ENCODE results near the gene GRM2.

GRM2 gene

DNA sequence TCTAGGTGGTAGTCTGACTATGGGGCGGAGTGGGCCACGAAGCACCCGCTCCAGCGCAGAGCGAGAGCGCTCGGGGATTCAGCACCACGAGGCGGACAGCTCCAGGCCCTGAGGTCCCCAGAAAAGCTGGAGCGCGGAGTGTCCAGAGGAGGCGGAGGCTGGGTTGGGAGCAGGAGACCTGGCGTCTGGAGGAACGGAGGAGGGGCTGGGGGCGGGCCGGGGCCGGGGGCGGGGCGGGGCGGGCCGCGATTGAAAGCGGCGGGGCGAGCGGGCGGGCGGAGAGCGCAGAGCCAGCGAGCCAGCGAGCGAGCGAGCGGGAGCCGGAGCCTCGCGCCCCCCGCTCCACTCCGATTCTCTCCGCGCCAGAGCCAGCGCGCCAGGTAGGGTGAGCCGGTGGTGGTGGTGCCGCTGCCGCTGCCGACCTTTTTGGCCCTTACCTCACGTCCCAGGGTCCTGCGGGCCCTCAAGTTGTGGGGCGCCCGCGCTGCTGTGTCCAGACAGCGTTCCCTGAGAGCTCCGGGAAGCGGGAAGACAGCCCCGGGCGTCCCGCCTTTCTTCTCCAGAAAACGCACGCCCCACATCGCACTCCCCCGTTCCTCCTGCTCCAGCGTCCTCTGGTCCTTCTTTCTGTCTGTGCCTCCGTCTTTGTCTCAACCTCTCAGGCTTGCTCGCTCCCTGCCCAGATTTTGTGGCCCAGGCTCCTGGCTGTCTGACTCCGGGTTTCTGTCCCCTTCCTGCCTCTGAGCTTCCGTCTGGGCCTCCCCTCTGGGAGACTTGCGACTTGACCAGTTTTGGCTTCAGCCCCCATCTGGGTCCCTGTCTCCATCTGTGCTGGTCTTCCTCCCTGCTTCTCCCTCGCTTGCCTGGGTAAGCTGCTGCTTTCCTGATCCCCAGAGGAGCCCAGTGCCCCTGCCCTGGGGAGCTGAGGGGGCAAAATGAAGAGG lies at the start of gene GRM2:
Gene GRM2 (plus strand): TSS at position 281 of the 944 bp plus-strand sequence. CDS start 1,916 bp downstream, outside the sequence.
- no peak within 1 kb of the TSS for H3K27ac ChIP-seq
- no peak for DNase-seq (ENCODE audit: low read depth, low spot score)

DNA sequence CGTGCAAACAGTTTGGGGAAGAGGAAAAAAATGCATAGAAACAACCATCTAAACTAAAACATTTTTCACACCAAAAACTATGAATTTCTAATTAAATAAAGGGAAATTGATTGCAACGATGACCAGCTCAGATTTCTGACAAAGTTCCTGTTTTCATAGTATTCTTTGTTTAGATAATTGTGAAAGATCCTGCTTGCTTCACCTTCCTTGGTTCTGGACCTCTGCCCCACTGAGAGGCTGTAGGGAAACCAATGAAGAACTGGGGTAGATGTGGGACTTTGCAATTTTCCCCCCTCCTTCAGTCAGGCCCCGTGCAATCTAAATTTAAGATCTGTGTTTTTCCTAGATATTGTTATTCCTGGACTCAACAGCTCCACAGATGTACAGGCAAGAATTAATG lies 49.6 kb upstream of the GRM2 start:
- no peak for DNase-seq (ENCODE audit: low read depth, low spot score)
- H3K27ac ChIP-seq: no peak overlapping the region

DNA sequence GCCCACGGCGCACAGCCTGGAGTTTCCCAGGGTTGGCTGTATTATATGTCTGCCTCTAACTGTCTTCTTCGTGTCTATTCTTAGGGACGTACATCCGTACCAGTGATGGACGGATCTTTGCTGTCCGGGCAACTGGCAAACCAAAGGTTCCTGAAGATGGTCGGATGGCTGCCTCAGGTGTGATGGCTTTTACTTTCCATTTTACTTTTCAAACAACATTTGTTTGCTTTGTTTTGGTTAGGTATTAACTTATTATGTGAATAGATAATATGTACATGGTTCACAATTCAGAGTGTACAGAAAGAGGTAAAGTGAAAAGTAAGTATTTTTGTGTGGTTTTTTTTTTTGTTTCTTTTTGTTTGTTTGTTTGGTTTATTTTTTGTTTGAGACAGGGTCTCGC lies 46.9 kb upstream of the GRM2 start:
- no peak overlapping the region for H3K27ac ChIP-seq
- DNase-seq (ENCODE audit: low read depth, low spot score): no peak

DNA sequence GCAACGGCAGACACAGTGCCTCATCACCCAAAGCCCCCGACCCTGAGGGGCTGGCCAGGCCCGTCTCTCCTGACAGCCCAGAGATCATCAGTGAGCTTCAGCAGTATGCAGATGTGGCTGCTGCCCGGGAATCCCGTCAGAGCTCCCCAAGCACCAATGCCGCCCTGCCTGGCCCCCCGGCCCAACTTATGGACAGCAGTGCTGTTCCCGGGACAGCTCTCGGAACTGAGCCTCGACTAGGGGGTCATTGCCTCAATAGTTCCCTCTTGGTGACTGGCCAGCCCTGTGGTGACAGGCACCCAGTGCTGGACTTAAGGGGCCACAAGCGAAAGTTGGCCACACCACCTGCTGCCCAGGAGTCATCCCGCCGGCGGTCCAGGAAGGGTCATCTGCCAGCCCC lies 44.4 kb upstream of the GRM2 start:
- DNase-seq (ENCODE audit: low read depth, low spot score): no peak
- H3K27ac ChIP-seq: no peak overlapping the region

DNA sequence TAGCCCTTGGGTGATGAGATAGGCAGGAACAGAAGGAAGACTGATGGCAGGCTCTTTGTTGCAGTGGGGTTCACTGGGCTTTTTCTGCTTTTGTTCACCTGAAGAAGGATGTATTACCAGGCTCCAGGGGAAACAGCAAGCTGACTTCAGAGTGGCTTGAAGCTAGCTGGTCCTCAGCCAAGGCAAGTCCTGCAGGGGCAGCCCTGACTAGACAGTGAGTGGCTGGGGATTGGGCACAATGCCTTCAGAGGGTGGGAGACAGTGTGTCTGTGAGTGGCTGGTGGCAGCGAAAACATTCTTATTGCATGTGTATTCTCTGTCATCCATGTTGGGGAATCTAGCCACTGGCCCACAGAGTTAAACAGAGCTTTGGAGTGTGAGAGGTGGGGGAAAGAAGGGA lies 38.1 kb upstream of the GRM2 start:
- no peak for DNase-seq (ENCODE audit: low read depth, low spot score)
- H3K27ac ChIP-seq: peak overlapping the region; percentile 21

DNA sequence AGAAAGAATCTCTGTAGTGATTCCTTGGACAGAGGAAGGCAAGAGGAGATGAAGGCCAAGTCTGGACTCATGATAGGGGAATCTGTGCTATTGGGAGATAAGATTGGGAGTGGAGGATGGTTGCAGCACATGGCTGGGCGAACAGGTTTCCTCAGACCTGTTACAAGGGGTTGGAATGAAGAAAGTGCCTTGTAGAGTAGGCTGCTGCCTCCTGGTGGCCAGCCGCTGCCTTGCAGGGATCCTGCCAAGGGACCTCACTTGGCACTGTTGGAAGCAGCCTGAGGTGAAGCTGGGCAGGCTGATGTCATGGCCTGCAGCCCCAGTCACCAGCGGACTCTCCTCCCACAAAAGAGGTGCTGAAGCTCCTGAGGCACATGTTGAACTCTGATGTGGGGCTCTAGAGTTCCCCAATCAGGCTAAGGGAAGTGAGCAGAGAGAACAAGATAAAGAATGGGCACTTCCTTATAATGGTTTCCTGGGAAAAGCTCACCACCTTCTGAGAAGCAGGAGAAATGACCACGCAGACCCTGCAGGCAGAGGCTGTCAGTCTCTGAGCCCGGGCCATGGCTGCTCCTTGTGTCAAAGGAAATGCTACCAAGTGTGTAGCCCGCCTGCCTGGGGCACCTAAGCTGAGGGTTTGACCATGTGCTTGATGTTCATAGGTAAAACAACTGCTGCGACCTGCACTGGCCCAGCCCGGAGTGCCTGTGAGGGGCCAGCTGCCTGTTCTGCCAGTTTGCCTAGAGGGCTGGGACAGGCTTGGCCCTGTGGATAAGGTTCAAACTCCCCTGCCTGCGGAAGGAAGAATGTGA lies 37.4 kb upstream of the GRM2 start:
- peak; percentile 65 for DNase-seq (ENCODE audit: low read depth, low spot score)
- peak overlapping the region; percentile 78 for H3K27ac ChIP-seq

DNA sequence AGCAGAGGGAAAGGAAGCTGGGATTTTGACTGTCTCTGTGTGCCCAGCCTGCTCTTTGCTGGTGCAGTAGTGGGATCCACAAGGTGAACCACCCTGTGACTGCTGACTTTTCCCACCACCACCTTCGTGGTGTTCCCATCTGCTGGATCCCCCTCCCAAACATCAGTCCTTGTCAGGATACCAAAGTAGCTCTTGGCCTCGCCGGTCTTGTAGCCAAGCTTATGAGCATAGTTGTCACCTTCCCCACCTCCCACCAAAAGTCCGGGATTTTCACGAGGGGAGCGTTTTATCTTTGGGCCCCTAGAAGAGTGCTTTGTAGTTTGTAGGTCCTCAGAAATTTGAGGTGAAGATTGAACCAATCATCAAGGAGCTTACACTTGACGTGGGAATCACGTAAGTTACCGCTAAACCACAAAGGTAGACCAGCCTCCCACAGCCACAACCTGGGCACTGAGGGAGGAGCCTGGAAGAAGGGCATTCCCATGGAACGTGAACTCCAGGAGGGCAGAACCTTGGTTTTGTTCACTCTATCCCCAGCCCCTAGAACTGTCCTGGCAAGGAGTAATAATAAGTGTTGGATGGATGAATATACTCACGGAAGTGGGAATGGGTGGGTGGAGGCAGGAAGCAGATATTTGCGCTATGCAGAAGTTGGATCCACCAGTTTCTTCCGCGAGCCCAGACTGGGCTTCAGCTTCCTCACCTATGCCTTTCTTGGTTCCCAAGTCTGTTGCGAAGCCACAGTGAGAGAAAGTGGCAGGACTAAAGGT lies 36.6 kb upstream of the GRM2 start:
- peak overlapping the region; percentile 78 for H3K27ac ChIP-seq
- no peak for DNase-seq (ENCODE audit: low read depth, low spot score)

DNA sequence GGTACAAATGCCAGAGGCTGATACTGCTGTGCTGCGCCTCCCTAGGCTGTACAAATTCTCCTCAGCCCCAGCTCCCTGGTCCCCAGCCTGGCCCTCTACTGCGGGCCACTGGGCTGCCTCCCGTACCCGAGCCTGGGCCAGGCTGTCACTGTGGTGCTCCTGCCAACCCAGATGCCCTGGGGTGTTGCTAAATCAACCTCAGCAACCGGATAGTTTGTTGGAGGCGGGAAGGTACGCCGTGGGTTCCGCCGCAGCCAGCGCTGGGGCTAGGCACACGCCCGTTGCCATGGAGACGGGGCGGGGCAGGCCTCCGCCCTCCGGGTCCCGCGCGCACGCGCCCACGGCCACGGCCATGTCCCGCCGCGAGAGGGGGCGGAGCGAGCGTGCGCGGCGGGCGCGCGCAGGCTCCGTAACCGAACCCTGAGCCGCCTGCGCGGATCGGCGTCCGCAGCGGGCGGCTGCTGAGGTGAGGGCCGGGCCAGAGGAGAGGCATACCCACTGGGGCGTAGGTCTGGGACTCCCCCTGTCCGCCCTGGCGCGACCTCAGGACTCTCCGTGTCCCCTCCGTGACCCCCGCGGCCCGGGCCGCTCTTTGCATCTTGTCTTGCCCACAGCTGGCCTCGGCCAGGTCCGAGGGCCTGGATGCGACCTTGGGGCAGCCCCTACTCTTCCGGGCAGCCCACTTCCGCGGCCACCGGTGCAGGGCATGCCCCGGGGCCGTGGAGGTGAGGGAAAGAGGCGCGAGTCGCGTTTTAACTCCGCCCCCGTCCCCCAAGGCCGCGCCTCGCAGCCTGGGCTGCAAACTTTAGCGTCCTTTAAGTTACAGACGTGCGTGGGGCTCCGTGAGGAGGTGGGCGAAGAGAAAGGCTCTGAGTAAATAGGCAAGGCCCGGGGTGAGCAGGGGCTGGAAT lies 35.8 kb upstream of the GRM2 start, which contains the start of gene TEX264:
Gene TEX264 (plus strand): TSS at position 430 of the 911 bp plus-strand sequence. CDS start 3,053 bp downstream, outside the sequence.
- H3K27ac ChIP-seq: peak within 1 kb of the TSS; percentile 78
- peak; percentile 24 for DNase-seq (ENCODE audit: low read depth, low spot score)

DNA sequence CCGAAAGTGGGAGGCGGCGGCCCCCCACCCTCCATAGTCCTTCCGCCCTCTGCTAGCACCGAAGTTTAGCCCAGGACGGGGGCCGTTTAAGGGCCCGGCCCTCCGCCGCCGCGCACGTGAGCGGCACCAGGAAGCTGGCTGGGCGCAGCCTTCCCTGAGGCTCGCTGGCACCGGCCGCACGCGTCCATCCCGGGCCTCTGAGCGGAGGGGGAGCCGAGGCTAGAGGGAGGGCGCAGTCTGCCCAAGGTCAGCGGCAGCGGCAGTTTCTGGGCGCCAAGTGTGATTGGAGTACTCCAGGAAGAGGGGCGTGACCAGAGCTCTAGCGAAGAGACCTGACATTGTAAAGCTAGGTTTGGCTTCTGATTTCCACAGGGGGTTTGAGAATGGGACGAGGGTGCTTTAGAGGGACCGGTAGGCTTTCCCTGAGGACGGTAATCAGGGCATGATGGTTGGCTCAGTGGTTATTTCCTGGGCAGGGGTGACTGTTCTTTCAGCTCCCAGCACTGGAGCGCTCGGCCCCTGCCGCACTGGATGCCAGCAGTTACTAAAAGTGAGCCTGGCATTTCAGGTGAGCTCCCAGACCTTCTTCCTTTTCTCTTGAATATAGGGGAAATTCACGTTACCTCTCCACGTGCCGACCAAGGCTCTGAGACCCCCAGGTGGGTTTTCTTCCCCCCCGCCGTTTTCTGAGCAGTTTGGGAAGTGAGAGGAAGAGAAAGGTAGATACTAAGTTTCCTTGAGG lies 35.0 kb upstream of the GRM2 start:
- peak overlapping the region; percentile 78 for H3K27ac ChIP-seq
- no peak for DNase-seq (ENCODE audit: low read depth, low spot score)

DNA sequence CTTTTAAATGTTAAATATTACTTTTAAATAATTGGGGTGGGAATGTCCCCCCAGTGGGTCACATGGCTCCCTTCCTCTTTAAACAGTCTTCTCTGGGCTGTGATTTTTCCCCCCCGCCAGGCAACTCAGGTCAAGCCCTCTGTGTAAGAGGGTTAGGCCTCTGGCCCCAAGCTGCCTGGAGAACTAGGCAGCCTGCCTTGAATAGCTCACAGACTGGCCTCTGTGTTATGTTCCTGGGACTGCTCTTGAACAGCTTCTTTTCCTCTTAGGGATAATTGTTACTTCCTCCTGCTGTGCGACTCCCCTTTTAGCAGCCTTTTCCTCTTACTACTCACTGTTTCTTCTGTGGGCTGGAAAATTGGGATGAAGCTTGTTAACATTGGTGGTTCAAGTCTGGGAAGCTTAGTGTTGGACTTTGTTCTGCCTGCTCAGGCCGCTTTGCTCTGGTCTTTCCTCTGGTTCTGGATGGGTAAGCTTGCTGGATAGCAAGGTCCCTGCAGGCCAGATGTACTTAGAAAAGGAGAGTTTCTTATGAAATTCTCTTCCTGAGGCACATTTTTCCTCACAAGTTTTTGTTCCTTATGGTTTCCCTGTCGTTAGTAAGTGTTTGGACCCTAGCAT lies 33.6 kb upstream of the GRM2 start:
- no peak for DNase-seq (ENCODE audit: low read depth, low spot score)
- peak overlapping the region; percentile 78 for H3K27ac ChIP-seq

DNA sequence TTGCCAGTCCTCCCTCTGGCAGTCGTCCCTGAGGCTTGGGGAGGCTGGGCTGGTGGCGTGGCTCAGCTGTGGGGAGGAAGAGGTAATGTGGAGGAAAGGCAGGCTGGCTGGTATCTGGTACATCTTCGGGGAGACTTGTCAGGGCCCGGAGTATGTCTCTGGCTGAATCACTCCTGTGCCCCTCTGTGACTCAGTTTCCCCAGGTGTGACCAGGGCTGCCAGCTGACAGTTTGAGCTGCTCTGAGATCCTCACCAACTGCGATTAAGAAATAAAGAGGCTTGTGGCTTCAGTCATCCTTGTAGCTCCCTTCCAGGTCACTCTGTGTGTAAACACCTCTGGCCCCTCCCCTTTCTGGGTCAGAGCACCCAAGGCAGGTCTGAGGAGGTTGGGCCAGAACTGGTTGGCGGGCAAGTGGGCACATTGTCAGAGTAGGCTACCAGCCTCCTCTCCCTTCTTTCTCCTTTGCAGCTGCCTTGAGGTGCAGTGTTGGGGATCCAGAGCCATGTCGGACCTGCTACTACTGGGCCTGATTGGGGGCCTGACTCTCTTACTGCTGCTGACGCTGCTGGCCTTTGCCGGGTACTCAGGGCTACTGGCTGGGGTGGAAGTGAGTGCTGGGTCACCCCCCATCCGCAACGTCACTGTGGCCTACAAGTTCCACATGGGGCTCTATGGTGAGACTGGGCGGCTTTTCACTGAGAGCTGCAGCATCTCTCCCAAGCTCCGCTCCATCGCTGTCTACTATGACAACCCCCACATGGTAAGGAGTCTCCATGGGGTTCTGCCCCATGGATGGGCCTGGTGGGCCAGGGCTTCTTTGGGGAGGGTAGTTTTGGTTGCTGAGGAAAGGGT lies 32.8 kb upstream of the GRM2 start:
- H3K27ac ChIP-seq: peak overlapping the region; percentile 78
- DNase-seq (ENCODE audit: low read depth, low spot score): no peak

DNA sequence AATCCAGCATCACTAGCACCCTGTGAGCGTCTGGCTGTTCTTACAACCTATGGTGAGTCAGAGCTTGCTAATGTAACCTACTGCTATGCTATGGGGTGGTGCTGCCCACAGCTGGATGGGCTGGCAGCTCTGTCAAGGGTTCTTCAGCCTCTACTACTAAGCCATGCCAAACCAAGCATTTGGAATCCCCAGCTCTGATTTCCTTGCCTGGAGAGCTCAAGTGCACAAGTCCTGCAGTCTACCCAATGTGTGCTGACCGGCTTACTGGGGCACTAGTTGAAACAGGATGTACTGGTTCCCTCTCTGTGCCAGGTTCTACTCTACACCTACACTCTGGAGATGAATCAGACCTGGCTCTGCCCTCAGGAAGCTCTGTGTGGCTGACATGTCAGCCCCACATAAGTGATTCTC lies 31.7 kb upstream of the GRM2 start:
- H3K27ac ChIP-seq: peak overlapping the region; percentile 78

DNA sequence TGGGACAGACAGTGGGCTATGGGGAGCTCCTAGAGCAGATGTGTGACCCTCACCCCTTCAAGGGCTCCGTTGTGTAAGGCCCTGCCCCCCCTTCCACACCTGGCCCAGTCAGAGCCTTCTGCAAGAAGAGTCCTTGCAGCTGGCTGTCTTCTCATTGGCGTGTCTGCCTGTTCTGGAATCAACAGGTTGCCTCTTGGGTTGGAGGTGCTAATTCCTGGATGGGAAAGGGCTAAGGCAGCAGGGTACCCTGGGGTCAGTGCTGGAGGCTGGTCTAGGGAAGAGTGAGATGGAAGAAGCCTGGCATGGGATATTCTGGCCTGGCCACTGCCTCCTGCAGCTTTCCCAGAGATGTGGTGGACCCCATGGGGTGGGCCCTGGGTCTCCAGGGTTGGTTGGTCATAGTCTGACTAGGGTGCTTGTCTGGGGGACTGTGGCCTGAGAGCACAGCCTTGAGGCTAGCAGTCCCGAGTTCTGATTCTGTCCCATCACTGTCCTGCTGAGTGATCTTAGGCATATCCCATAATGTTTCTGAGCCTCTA lies 30.7 kb upstream of the GRM2 start:
- H3K27ac ChIP-seq: peak overlapping the region; percentile 78
- DNase-seq (ENCODE audit: low read depth, low spot score): no peak

More for the DNA sequence above, 31.7 kb upstream of the GRM2 start:
- DNase-seq (ENCODE audit: low read depth, low spot score): peak; percentile 75

DNA sequence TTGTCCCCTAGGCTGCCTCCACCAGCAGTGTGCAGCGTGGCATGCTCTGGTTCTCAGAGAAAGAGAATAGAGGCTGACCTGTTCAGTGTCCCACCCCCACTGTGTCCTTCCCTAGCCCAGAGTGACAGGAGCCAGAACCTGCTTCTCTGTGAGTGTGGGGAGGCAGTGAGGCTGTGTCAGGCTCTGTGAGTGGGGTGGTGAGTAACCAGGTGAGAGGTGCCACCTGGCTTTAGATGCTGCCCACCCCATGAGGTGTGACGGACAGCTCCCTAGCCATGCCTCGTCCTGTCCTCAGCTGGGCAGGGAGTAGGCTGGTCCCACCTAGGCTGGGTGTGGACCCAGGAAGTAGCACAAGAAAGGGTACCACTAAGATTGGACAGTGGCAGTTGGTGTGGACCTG lies 29.5 kb upstream of the GRM2 start:
- no peak for DNase-seq (ENCODE audit: low read depth, low spot score)

DNA sequence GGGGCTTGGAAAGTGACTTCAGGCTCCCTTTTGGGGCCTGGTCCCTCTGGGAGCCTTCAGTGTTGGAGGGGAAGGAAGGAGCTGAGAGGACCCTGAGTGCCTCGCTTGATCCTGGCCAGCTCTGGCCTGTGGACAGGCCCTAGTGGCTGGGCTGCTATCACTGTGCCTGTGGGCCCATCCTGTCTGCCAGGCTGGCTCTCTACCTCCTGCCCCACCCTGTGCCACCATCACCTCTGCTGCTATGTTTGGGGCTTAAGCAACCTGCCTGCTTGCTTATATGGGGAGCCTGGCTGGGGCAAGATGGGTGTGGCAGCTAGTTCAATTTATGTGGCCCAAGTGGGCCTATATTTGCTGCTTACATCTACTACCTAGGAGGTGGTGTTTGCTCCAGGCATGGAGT lies 28.7 kb upstream of the GRM2 start:
- no peak for DNase-seq (ENCODE audit: low read depth, low spot score)
- H3K27ac ChIP-seq: peak overlapping the region; percentile 86

More for the DNA sequence above, 29.5 kb upstream of the GRM2 start:
- H3K27ac ChIP-seq: no peak overlapping the region

DNA sequence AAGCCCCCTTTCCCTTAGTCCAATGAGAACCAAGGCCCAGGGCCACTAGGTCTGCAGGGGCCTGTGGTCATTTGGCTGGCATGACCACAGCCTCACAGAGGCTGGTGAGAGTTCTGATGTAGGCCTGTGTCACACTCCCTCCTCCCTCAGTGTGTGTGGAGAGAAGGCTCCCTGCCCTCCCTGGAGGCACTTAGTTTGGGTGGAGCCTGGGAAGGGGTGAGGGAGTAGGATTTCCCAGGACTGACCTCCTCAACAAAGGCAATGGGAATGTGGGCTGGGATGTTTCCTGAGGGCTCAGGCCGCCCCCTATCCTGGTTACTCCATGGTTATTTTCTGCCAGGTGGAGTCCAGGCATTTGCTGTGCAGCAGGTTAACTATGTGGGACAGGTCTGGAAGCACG lies 28.2 kb upstream of the GRM2 start:
- peak overlapping the region; percentile 86 for H3K27ac ChIP-seq
- no peak for DNase-seq (ENCODE audit: low read depth, low spot score)

DNA sequence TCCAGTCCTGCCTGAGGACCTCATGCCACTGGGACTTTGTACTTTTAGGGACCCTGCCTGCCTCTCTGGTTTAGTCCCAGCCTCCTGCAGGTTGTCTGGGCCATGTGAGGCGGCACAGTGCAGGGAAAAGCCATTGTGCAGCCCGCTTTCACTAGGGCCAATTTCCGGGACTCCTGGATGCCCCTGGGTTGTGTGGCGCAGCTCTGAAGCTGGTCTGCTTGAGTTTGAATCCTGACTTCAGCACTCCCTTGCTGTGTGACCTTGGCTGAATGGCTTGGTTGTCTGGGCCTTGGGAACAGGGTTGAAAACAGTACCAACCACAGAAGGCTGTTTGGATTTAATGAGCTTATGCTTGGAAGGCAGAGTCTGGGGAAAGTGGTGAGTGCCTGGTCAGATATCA lies 27.6 kb upstream of the GRM2 start:
- DNase-seq (ENCODE audit: low read depth, low spot score): no peak
- H3K27ac ChIP-seq: peak overlapping the region; percentile 86
